Neural cell (in vitro differentiated cells): Measurements from ENCODE around the gene NCEH1. TPM values are rescaled to one million over a fixed set of nuclear protein-coding genes. Genes with fewer than 3 reads are reported as not detected.
A peak's percentile ranks its signal among the peaks of the same experiment; 100 is the strongest.

Source experiments
- H2AFZ ChIP-seq: fragments of 200-600, 300-800 bp; sonication (generic), shearing (Covaris generic); 2 replicates; pipeline ENCODE4 v1.6.0; 2014; ENCODE audit warnings: low read depth, mild to moderate bottlenecking, antibody characterized with exemption, low read length, moderate library complexity
- H3F3A ChIP-seq: fragments of 200-600 bp; shearing (Covaris generic); 2 replicates; pipeline ENCODE4 v1.6.1; 2016; ENCODE audit warnings: mild to moderate bottlenecking, moderate library complexity, mixed read lengths, antibody characterized with exemption, low read length; ENCODE audit not compliant: insufficient read depth, poor library complexity, severe bottlenecking
- H3K27ac ChIP-seq: fragments of 200-600, 300-800 bp; sonication (generic), shearing (Covaris generic); 2 replicates; pipeline ENCODE4 v1.5.1; 2014; ENCODE audit warnings: mild to moderate bottlenecking, low read length, moderate library complexity
- H3K27me3 ChIP-seq: fragments of 300-800, 200-600 bp; sonication (generic), shearing (Covaris generic); 2 replicates; pipeline ENCODE4 v1.6.0; 2014; ENCODE audit warnings: mild to moderate bottlenecking, low read depth, low read length, moderate library complexity; ENCODE audit not compliant: insufficient read depth
- H3K36me3 ChIP-seq: fragments of 300-800, 200-600 bp; sonication (generic), shearing (Covaris generic); 2 replicates; pipeline ENCODE4 v1.5.1; 2014; ENCODE audit warnings: mild to moderate bottlenecking, antibody characterized with exemption, low read length, moderate library complexity; ENCODE audit not compliant: insufficient read depth
- H3K4me2 ChIP-seq: fragments of 300-800, 200-600 bp; sonication (generic), shearing (Covaris generic); 2 replicates; pipeline ENCODE4 v1.6.0; 2014; ENCODE audit warnings: mild to moderate bottlenecking, low read length
- H3K4me3 ChIP-seq: fragments of 300-800, 200-600 bp; sonication (generic), shearing (Covaris generic); 2 replicates; pipeline ENCODE4 v1.5.1; 2014; ENCODE audit warnings: mild to moderate bottlenecking, low read length, moderate library complexity
- H3K79me2 ChIP-seq: fragments of 200-600 bp; shearing (Covaris generic); replicated peaks from 2 replicates; pipeline ENCODE4 v1.6.0; 2014; ENCODE audit warnings: mild to moderate bottlenecking, low read length, moderate library complexity; ENCODE audit not compliant: insufficient read depth
- H3K9ac ChIP-seq: fragments of 300-800, 200-600 bp; sonication (generic), shearing (Covaris generic); 2 replicates; pipeline ENCODE4 v1.6.1; 2016; ENCODE audit warnings: mild to moderate bottlenecking, low read length, mixed read lengths
- H3K9me2 ChIP-seq: fragments of 200-600 bp; shearing (Covaris generic); 2 replicates; pipeline ENCODE4 v1.6.1; 2016; ENCODE audit warnings: mild to moderate bottlenecking, low read length, mixed read lengths; ENCODE audit not compliant: insufficient read depth
- H3K9me3 ChIP-seq: fragments of 200-600, 300-800 bp; sonication (generic), shearing (Covaris generic); 2 replicates; pipeline ENCODE4 v1.6.1; 2016; ENCODE audit warnings: mild to moderate bottlenecking, mixed run types, low read length, moderate library complexity, mixed read lengths
- H4K20me1 ChIP-seq: fragments of 200-600 bp; shearing (Covaris generic); 2 replicates; pipeline ENCODE4 v1.6.1; 2016; ENCODE audit warnings: mild to moderate bottlenecking, mixed run types; ENCODE audit not compliant: insufficient read depth
- CTCF ChIP-seq: fragments of 450-650 bp; IDR thresholded peaks from 2 replicates; pipeline ENCODE4 v1.5.1; 2014; ENCODE audit warnings: antibody characterized with exemption, mild to moderate bottlenecking, moderate library complexity; ENCODE audit not compliant: poor library complexity, severe bottlenecking
- EP300 ChIP-seq: fragments of 450-650 bp; conservative IDR thresholded peaks from 2 replicates; pipeline ENCODE4 v1.6.1; 2014; ENCODE audit warnings: antibody characterized with exemption, mild to moderate bottlenecking, moderate library complexity; ENCODE audit not compliant: poor library complexity, severe bottlenecking
- EZH2 ChIP-seq: fragments of 200-600, 300-800 bp; shearing (Covaris generic), sonication (generic); IDR thresholded peaks from 2 replicates; pipeline ENCODE4 v1.6.1; 2014; ENCODE audit warnings: antibody characterized with exemption, low read length, borderline replicate concordance, mild to moderate bottlenecking; ENCODE audit not compliant: insufficient read depth, poor library complexity, severe bottlenecking
- MXI1 ChIP-seq: fragments of 450-650 bp; conservative IDR thresholded peaks from 2 replicates; pipeline ENCODE4 v1.6.1; 2014; ENCODE audit warnings: antibody characterized with exemption, mild to moderate bottlenecking; ENCODE audit not compliant: poor library complexity, severe bottlenecking
- POLR2AphosphoS5 ChIP-seq: IDR thresholded peaks from 2 replicates; pipeline ENCODE4 v1.6.1; 2012
- RAD21 ChIP-seq: fragments of 450-650 bp; conservative IDR thresholded peaks from 2 replicates; pipeline ENCODE4 v1.6.1; 2014; ENCODE audit warnings: antibody characterized with exemption, mild to moderate bottlenecking, moderate library complexity
- REST ChIP-seq: IDR thresholded peaks from 2 replicates; pipeline ENCODE4 v1.6.1; 2012; ENCODE audit warnings: borderline replicate concordance
- SMC3 ChIP-seq: fragments of 450-650 bp; conservative IDR thresholded peaks from 2 replicates; pipeline ENCODE4 v1.6.1; 2014; ENCODE audit warnings: antibody characterized with exemption, mild to moderate bottlenecking, moderate library complexity; ENCODE audit not compliant: poor library complexity
- TAF1 ChIP-seq: IDR thresholded peaks from 2 replicates; pipeline ENCODE4 v1.6.1; 2012; ENCODE audit warnings: low read depth
- polyA plus RNA-seq: library from polyadenylated mRNA; depleted of rRNA; stranded (reverse); fragments of >200 nt; gene quantifications from 2 replicates; pipeline ENCODE4 v1.2.3, GENCODE V29; 2014

Gene NCEH1
- polyA plus RNA-seq, 1 donor from 2014 or later, result 2.1 TPM

- H3F3A ChIP-seq, result no peaks in the 10 kb centered on the region
- no peaks in the 10 kb centered on the region for H3K36me3 ChIP-seq
- no peak overlapping the region for H3K4me2 ChIP-seq
- H3K27me3 ChIP-seq, result no peaks in the 10 kb centered on the region
- no peak overlapping the region for H2AFZ ChIP-seq
- H3K27ac ChIP-seq, result no peak overlapping the region
- no peaks in the 10 kb centered on the region for H3K79me2 ChIP-seq
- no peaks in the 10 kb centered on the region for H4K20me1 ChIP-seq
- no peak overlapping the region for H3K4me3 ChIP-seq
- no peaks in the 10 kb centered on the region for H3K9me3 ChIP-seq
- no peaks in the 10 kb centered on the region for H3K9me2 ChIP-seq
- no peak overlapping the region for H3K9ac ChIP-seq
- no peak for TF ChIP-seq SMC3
- TF ChIP-seq CTCF, result no peak
- TF ChIP-seq MXI1, result no peak
- no peak for TF ChIP-seq POLR2AphosphoS5
- no peak for TF ChIP-seq REST
- no peak for TF ChIP-seq TAF1
- no peak for TF ChIP-seq RAD21
- TF ChIP-seq EP300, result no peak
- TF ChIP-seq EZH2, result no peak
Observed at GRCh38 chr3:172676196-172676922, 34.5 kb downstream of the NCEH1 start.

- no peaks in the 10 kb centered on the region for H3K27me3 ChIP-seq
- no peak overlapping the region for H3K9ac ChIP-seq
- H3F3A ChIP-seq, result no peaks in the 10 kb centered on the region
- no peaks in the 10 kb centered on the region for H3K36me3 ChIP-seq
- no peak overlapping the region for H3K27ac ChIP-seq
- TF ChIP-seq RAD21 (peak; percentile 47), SMC3 (peak; percentile 26), EZH2 (no peak), CTCF (peak; percentile 66)
- H3K4me3 ChIP-seq, result no peak overlapping the region
- no peak overlapping the region for H2AFZ ChIP-seq
- H4K20me1 ChIP-seq, result no peaks in the 10 kb centered on the region
- no peaks in the 10 kb centered on the region for H3K79me2 ChIP-seq
- H3K4me2 ChIP-seq, result no peak overlapping the region
- H3K9me2 ChIP-seq, result no peaks in the 10 kb centered on the region
- H3K9me3 ChIP-seq, result no peaks in the 10 kb centered on the region
Observed at GRCh38 chr3:172675441-172676193, 35.2 kb downstream of the NCEH1 start.
